ENCODE results near the gene PCDH9. TPM values are rescaled to one million over a fixed set of nuclear protein-coding genes. Genes with fewer than 3 reads are reported as not detected.
A peak's percentile ranks its signal among the peaks of the same experiment; 100 is the strongest.

PCDH9 gene
- total and polyA plus RNA-seq, 2 of the 4 experiments (the other 2 are of a cell fraction): 2.2 to 10.2 TPM

GRCh38 chr13:66556306-66556705 lies 673.8 kb downstream of the PCDH9 start:
- in situ Hi-C loops (cut with MboI; ENCODE audit: low sequenced_read_pairs): no loop called here
- POLR2A ChIA-PET (ENCODE audit: unreplicated experiment): no interaction called here
- CTCF ChIA-PET: interaction anchor here (0.8 kb wide), 1 partner anchor 12 kb away, joined by 7 read pairs; no protein-coding TSS in a partner anchor
- Histone ChIP-seq H3K79me1 (ENCODE audit: low read depth in 1 of 2, low read length in 2 of 2) (no peaks in the 10 kb centered on the region), H2AFZ (replicated peaks; ENCODE audit: low read length, poor library complexity) (no peak overlapping the region), H3K4me3 (ENCODE audit: insufficient read depth, low read depth, low read length) (no peak overlapping the region), H3K4me1 (ENCODE audit: control insufficient read depth, insufficient read depth, low read length) (no peaks in the 10 kb centered on the region), H2BK15ac (ENCODE audit: low read depth, low read length) (no peak overlapping the region), H3K9ac (ENCODE audit: low read depth, low read length) (no peak overlapping the region), H3K36me3 (ENCODE audit: control insufficient read depth, insufficient read depth, low read length) (no peaks in the 10 kb centered on the region), H2BK5ac (ENCODE audit: low read depth, low read length, poor library complexity, severe bottlenecking) (no peak overlapping the region), H3K23ac (ENCODE audit: low read depth, low read length) (no peak overlapping the region), H2AK9ac (replicated peaks; ENCODE audit: low read depth, low read length, poor library complexity) (no peak overlapping the region), H4K5ac (ENCODE audit: low read depth, low read length) (no peak overlapping the region), H4K20me1 (ENCODE audit: insufficient read depth, low read length) (no peaks in the 10 kb centered on the region), H4K91ac (ENCODE audit: insufficient read depth, low read depth, low read length) (no peak overlapping the region), H3K4me2 (ENCODE audit: low read depth, low read length) (no peak overlapping the region), H3K14ac (replicated peaks; ENCODE audit: low read depth, low read length) (no peak overlapping the region), H2BK20ac (ENCODE audit: low read depth, low read length) (no peak overlapping the region), H3K9me3 (ENCODE audit: control insufficient read depth, insufficient read depth, low read length) (no peaks in the 10 kb centered on the region), H3K56ac (ENCODE audit: extremely low read depth, insufficient read depth, low read length) (no peak overlapping the region), H3K18ac (ENCODE audit: low read depth, low read length) (no peak overlapping the region), H3K27ac (ENCODE audit: insufficient read depth, low read length) (no peak overlapping the region), H4K8ac (ENCODE audit: low read depth in 2 of 2, low read length in 2 of 2) (no peak overlapping the region), H2BK120ac (ENCODE audit: low read depth, low read length) (no peak overlapping the region), H3K9me1 (ENCODE audit: insufficient read depth, low read length) (0 out of 2 replicates have a peak, but pooled peaks cover 4% of the 10 kb centered on the region), H2AK5ac (ENCODE audit: low read depth, low read length) (no peak overlapping the region), H3K27me3 (ENCODE audit: control insufficient read depth, insufficient read depth, low read length) (no peaks in the 10 kb centered on the region), H3K4ac (ENCODE audit: low read depth, low read length) (no peak overlapping the region)
- intact Hi-C loops (cut with micrococcal nuclease): no loop called here
- TF ChIP-seq FOS (IDR thresholded peaks at IDR 0.05; ENCODE audit: low read depth, low read length) (no peak), CEBPB (IDR thresholded peaks at IDR 0.05; ENCODE audit: low read depth, low read length) (0 out of 2 replicates have a peak, but pooled peaks have one; percentile 10)
- BruUV-seq (replicated peaks): no TSS peak
- dilution Hi-C loops (cut with HindIII; ENCODE audit: low sequenced_read_pairs, unreplicated experiment): no loop called here
- ATAC-seq (ENCODE audit: low read depth) (no peak), DNase-seq (peak; percentile 16)

All from IMR-90 (cell line).